ENCODE results near the gene UBE2S. TPM values are rescaled to one million over a fixed set of nuclear protein-coding genes. Genes with fewer than 3 reads are reported as not detected.
"Not testable (repeated sequence)": the region's sequence is repeated elsewhere in the genome, so short reads cannot be mapped to it uniquely, and the experiment has no call there.

The UBE2S gene
- total RNA-seq, 1 donor from 2014 or later = 34.6 TPM

DNA sequence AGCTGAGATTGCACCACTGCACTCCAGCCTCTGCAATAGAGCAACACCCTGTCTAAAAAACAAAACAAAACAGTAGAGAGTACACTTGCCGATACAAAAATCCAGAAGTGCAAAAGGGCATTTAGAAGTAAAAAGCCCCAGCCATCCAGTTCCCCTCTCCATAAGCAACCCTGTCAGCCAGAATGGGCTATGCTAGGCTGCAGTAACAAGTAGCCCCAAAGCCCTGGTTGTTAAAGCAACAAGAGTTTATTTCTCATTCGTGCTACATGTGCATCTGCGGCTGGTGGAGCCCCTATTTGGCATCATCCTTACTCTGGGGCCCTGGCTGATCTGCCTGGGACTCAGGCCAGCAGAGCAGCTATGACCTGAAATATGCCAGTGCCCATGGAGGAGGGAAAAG, 16.9 kb upstream of the UBE2S start:
- CTCF ChIA-PET = no interaction called here
- H3K27ac Mint-ChIP-seq = no peak overlapping the region
- H3K36me3 Mint-ChIP-seq (ENCODE audit: low read depth) = no peaks in the 10 kb centered on the region
- ATAC-seq (ENCODE audit: low read depth) (no peak), DNase-seq (no peak)
- H3K4me1 Mint-ChIP-seq = no peaks in the 10 kb centered on the region
- intact Hi-C loops (cut with micrococcal nuclease) = no loop called here
- no peak for TF ChIP-seq CTCF (IDR thresholded peaks at IDR 0.05)
- peaks cover 32% of the 10 kb centered on the region for H3K27me3 Mint-ChIP-seq
- H3K9me3 Mint-ChIP-seq = no peaks in the 10 kb centered on the region
- no peak overlapping the region for H3K4me3 Mint-ChIP-seq
- POLR2A ChIA-PET = no interaction called here

DNA sequence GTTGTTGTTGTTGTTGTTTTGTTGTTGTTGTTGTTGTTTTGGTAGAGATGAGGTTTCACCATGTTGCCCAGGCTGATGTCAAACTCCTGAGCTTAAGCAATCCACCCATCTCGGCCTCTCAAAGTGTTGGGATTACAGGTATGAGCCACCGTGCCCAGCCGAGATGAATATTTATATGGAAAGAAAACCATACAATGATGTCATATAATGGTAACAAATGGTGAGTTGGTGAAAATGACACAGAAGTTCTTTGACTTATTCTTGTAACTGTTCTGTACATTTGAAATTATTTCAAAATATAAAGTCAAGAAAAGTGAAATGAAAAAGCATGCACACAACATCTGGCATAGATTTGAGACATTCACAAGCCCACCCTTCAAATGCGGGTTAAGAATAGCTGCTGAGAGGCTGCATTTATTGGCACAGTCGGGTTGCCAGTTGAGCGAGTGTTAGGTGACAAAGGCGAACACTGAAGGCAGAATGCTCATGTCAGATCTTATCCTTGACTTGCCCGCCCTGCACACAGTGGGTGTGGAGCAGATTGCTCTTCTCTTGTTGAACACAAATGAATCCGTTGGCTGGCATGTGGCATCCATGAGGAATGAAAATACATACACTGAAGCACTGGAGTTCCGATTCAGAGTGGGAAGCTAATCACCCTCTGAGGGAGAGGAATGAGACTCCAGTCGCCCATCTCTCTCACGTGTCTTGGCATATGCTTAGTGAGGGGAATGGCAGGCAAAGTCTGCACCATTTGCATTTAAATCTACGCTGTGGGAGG, 15.8 kb upstream of the UBE2S start:
- Mint-ChIP-seq H3K27ac (no peak overlapping the region), H3K27me3 (peaks cover 25% of the 10 kb centered on the region), H3K4me1 (no peaks in the 10 kb centered on the region), H3K36me3 (ENCODE audit: low read depth) (no peaks in the 10 kb centered on the region), H3K4me3 (no peak overlapping the region), H3K9me3 (no peaks in the 10 kb centered on the region)
- POLR2A ChIA-PET = no interaction called here
- ATAC-seq (ENCODE audit: low read depth) = no peak
- TF ChIP-seq CTCF (IDR thresholded peaks at IDR 0.05) = no peak
- CTCF ChIA-PET = no interaction called here
- intact Hi-C loops (cut with micrococcal nuclease) = no loop called here
- no peak for DNase-seq

- CTCF ChIA-PET = interaction anchor here (0.8 kb wide), 1 partner anchor 119 kb away, joined by 4 read pairs; no protein-coding TSS in a partner anchor
- H3K9me3 Mint-ChIP-seq; H3K36me3 Mint-ChIP-seq (ENCODE audit: low read depth); ATAC-seq (ENCODE audit: low read depth); H3K4me1 Mint-ChIP-seq; H3K27ac Mint-ChIP-seq; intact Hi-C loops (cut with micrococcal nuclease); DNase-seq; H3K4me3 Mint-ChIP-seq: not testable (repeated sequence)
- H3K27me3 Mint-ChIP-seq = peaks cover 28% of the 10 kb centered on the region
- POLR2A ChIA-PET = interaction anchor here (0.6 kb wide), 1 partner anchor 27 kb away, joined by 3 read pairs; no protein-coding TSS in a partner anchor
Observed at GRCh38 chr19:55421281-55421680, 13.7 kb upstream of the UBE2S start.

GRCh38 chr19:55419624-55420236, 12.1 kb upstream of the UBE2S start:
- DNase-seq (no peak), ATAC-seq (ENCODE audit: low read depth) (no peak)
- no peak for TF ChIP-seq CTCF (IDR thresholded peaks at IDR 0.05)
- H3K27me3 Mint-ChIP-seq = peaks cover 26% of the 10 kb centered on the region
- POLR2A ChIA-PET = interaction anchor here (0.9 kb wide), 1 partner anchor 12 kb away, joined by 3 read pairs; the partner anchor contains the start of gene UBE2S
- no peaks in the 10 kb centered on the region for H3K9me3 Mint-ChIP-seq
- H3K4me3 Mint-ChIP-seq = no peak overlapping the region
- CTCF ChIA-PET = interaction anchor here (1.3 to 3.7 kb wide), 2 partner anchors 165 to 279 kb away, joined by 4 to 37 read pairs; no protein-coding TSS in a partner anchor
- no peaks in the 10 kb centered on the region for H3K36me3 Mint-ChIP-seq (ENCODE audit: low read depth)
- H3K4me1 Mint-ChIP-seq = peaks cover 3% of the 10 kb centered on the region
- intact Hi-C loops (cut with micrococcal nuclease) = loop anchor here (1.0 to 5.0 kb wide), 3 partner anchors 119 to 333 kb away; no protein-coding TSS in a partner anchor
- H3K27ac Mint-ChIP-seq = no peak overlapping the region

GRCh38 chr19:55419103-55419502, 11.5 kb upstream of the UBE2S start:
- ChIA-PET CTCF (interaction anchor here (1.3 to 3.7 kb wide), 2 partner anchors 165 to 279 kb away, joined by 4 to 37 read pairs; no protein-coding TSS in a partner anchor), POLR2A (interaction anchor here (0.9 kb wide), 1 partner anchor 11 kb away, joined by 3 read pairs; the partner anchor contains the start of gene UBE2S)
- Mint-ChIP-seq H3K27me3 (peaks cover 26% of the 10 kb centered on the region), H3K9me3 (no peaks in the 10 kb centered on the region), H3K36me3 (ENCODE audit: low read depth) (no peaks in the 10 kb centered on the region), H3K4me1 (peaks cover 3% of the 10 kb centered on the region), H3K27ac (no peak overlapping the region), H3K4me3 (no peak overlapping the region)
- DNase-seq (no peak), ATAC-seq (ENCODE audit: low read depth) (no peak)
- intact Hi-C loops (cut with micrococcal nuclease) = loop anchor here (1.0 to 5.0 kb wide), 3 partner anchors 119 to 332 kb away; no protein-coding TSS in a partner anchor
- TF ChIP-seq CTCF (IDR thresholded peaks at IDR 0.05) = no peak

All from activated B cell treated with CpG ODN at 0.5 μM for 24 hours (primary cell).